ENCODE measurements around the gene HAND2.
A peak's percentile ranks its signal among the peaks of the same experiment; 100 is the strongest.

The HAND2 gene

DNA sequence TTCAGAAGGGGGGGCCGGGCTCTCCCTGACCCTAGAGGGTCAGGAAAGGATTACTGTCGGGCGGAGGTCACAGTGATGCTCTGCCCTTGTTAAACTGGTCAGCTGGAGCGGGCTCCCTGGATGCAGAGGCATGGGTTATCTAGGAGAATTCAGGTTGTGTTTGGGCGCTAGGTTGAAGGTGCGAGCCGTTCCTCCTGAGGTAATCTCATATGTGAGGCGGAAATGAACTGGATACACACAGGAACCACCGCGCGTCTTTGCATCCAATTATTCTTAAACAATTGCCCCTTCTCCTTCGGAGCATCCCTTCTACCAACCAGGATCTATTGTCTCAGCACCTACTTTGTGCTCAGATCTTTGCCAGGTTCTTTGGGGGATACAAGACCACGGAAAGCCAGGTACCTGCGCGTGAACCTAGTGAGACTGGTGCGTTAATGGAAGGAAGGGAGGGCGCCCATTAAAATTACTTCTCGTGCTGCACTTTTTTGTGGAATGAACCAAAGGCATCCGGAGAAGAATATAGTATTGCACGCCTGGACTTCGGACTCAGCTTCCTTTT lies 28.4 kb downstream of the HAND2 start:
- DNase-seq (ENCODE audit: low read depth) = no peak

- no peak for DNase-seq (ENCODE audit: low read depth)
Observed at GRCh38 chr4:173500841-173501591, 29.0 kb downstream of the HAND2 start.

- no peak for DNase-seq (ENCODE audit: low read depth)
Observed at GRCh38 chr4:173499658-173500535, 30.1 kb downstream of the HAND2 start.

- no peak for DNase-seq (ENCODE audit: low read depth)
Observed at GRCh38 chr4:173498771-173499170, 31.3 kb downstream of the HAND2 start.

GRCh38 chr4:173498023-173498422 lies 32.0 kb downstream of the HAND2 start:
- DNase-seq (ENCODE audit: low read depth) = no peak

GRCh38 chr4:173494013-173494970 lies 35.7 kb downstream of the HAND2 start:
- DNase-seq (ENCODE audit: low read depth) = no peak

- no peak for DNase-seq (ENCODE audit: low read depth)
Observed at GRCh38 chr4:173493041-173493440, 37.0 kb downstream of the HAND2 start.

- no peak for DNase-seq (ENCODE audit: low read depth)
Observed at GRCh38 chr4:173492315-173492714, 37.7 kb downstream of the HAND2 start.

DNA sequence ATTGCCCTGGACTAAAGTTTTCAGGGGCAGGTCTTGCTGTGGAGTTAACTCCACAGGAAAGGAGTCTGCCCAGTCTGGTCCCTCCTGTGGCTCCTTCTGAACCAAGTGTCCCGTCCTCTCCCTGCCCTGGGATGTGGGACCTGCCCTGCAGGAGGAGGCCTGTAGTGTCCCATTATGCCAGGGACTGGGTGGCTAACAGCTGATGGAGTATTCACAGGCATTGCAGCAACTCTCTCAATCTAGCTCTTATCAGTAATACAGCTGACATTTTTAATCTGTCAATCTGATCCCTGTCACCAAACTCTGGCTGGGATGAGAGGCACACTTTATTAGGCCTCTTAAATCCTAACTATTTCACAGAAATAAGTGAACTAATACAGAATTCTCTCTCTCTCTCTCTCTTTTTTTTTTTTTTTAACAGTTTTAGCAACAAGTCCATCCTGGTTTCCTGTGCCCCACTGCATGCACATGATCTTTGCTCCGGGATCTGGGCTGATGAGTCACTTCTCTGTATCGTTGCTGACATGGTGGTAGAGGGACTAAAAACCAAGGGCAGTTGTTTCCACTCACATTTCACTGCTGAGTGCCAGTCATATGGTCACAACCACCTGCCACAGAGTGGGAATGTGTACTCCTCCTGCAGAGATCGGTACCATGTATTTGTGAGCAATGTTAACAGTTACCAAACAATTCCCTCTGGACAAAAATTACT lies 39.1 kb downstream of the HAND2 start:
- DNase-seq (ENCODE audit: low read depth) = no peak

GRCh38 chr4:173490256-173490655 lies 39.8 kb downstream of the HAND2 start:
- no peak for DNase-seq (ENCODE audit: low read depth)

GRCh38 chr4:173489514-173489913 lies 40.5 kb downstream of the HAND2 start:
- peak; percentile 49 for DNase-seq (ENCODE audit: low read depth)

DNA sequence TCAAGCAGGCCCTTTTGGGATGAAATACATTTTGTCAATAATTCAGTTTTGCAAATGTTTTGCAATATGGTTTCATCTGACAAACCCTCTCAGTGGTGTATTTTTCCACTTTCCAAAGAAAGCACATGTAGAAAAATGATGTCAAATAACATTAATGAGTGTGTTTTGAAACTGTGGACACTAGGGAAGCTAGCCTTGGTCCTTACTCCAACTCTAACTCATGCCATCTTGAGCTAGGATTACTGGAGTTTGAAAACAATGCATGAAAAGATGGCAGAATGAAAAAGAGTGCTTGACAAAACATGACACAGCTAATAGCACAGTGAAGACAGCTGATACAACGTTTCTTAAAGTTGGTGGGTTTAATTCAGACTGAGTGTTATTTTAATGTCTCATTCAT lies 41.4 kb downstream of the HAND2 start:
- no peak for DNase-seq (ENCODE audit: low read depth)

DNA sequence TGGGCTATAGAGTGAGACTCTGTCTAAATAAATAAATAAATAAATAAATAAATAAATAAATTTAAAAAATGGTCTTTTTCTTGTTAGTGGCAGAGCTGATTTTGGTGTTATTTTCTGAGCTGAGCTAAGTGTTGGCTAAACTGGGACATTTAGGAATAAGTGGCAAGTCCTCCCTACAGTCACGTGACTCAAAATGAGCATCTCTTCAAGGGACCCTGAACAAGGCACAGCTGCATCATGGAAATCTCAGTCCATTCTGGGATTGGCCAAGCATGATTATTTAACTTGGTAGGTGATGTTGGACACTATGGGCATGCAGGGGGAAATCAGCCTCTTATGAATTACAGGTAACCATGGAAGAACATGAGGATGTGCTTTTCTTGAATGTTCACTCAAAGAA lies 42.0 kb downstream of the HAND2 start:
- no peak for DNase-seq (ENCODE audit: low read depth)

DNA sequence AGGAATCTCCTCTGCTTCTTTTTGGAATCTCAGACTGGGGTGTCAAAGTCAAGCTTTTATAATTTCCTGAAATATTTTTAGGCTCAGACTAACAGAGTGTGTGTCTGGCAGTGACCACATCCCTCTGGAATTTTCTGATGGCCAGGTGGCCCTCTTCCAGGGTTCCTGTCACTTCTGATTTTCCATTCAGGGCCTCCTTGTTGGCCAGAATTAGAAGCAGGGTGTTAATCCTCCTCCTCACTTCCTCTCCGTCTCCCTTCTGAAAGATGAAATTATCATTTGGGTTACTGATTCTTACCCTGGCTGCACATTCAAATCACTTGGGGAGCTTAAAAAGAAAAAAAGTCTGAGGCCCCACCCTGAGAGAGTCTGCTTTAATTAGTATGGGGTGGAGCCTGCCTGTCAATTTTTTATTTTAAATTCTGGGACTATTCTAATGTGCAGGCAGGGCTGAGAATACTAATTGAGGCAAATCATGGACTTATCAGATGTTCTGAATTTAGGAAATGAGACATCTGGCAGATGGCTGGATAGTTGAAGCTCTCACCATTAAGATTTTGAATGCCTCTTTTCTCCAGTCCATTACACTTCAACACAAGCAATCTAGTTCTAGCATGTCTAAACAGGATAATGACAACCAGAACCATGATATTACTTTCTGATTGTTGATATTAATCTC lies 43.2 kb downstream of the HAND2 start:
- no peak for DNase-seq (ENCODE audit: low read depth)

DNA sequence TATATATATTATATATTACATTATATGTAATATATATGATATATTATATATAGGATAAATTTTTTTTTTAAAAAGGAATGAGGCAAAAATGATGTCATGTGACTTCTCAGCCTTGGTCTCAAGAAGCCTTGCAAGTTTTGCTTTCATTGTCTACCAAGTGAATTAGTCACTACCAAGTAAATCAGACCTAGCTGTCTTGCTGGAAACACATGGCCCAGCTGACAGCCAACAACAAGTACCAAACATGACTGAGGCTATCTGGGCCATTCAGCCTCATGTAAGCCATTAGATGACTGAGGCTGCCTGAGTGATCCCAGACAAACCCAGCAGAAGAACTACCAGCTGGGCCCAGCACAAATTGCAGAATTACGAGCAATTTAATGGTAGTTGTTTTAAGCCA lies 44.9 kb downstream of the HAND2 start:
- DNase-seq (ENCODE audit: low read depth) = no peak

DNA sequence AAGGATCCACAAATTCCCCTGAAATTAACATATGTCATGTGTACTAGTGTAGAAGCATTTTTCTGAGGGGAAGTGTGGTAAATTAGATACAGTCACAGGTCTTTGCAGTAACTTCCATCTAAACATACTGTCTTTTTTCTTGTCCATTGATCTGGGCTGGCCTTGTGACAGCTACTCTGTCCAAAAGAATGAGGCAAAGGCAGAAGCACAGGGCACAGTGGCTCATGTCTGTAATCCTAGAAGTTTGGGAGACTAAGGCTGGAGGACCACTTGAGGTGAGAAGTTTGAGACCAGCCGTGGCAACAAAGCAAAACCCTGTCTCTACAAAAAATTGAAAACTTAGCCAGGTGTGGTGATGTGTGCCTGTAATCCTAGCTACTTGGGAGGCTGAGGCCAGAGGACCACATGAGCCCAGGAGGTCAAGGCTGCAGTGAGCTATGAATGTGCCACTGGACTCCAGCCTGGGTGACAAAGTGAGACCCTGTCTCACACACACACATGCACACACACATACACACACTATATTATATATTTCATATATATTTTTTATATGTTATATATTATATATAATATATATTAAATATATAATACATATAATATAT lies 47.6 kb downstream of the HAND2 start:
- no peak for DNase-seq (ENCODE audit: low read depth)

DNA sequence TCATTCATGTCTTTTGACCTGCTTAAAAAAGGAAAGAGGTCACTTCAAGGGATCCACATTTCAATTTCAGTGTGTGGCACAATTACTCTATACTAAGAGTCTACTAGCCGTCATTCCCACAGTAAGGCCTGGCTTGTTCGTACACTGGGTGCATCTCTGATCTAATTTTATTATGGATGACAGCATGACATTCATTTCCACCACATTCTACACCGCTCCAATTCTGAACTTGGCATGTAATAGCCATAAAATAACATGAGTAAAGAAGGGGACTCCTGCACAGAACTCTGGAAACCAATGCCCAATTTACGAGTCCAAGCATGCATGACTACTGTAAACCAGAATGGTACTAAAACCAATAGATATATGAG lies 51.1 kb downstream of the HAND2 start:
- DNase-seq (ENCODE audit: low read depth) = no peak

DNA sequence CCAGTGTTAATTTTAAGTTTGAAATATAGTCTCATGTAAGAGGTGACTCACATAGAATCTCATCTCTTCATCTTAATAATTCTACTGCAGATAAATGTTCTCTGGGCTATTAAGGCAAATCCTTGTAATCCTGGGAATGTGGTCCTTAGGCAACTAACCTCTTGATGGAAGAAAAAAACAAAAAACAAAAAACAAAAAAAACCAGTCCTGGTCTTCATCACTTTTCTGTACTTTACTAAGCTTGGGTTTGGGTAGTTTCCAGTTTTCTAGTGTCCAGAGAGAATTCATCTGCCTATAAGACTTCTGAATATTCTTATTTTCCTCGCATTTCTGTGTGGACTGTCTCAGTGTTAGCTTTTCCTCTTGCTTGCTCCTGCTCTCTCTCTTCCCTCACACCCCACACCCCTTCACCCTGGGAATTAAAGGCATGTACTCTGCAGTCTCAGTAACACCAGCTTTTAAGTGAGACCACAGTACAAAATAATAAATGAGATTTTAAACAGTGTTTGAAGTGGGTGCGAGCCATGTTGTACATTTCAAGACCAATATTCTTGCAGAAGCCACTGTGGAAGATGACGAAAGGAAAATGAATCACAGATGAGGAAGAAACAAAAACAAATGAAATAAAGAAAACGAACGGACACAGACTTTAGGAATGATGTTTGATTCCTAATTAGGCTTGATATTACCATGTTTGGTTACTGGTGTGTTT lies 51.7 kb downstream of the HAND2 start:
- no peak for DNase-seq (ENCODE audit: low read depth)

DNA sequence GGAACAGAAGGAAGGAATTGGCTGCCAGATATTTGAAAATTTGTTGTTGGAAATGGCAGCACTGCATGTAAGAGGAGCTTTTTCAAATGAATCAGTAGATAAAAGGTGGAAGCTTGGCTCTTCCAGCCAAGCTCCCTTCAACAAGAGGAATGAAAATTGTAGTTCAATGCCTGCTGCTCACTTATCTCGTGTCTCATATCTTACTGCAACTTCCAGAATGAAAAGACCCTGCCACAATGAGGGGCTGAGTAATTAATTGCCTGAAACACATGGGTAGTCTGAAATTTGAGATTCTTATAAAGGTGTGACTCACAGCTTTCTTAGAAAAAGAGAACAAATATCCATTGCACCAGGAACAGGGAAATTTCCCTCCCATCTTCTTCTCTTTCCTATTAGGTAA lies 53.0 kb downstream of the HAND2 start:
- DNase-seq (ENCODE audit: low read depth) = no peak
